Activated naive CD4-positive, alpha-beta T cell (primary cell): Measurements from ENCODE around the gene DHX34.
"Not testable (repeated sequence)": the region's sequence is repeated elsewhere in the genome, so short reads cannot be mapped to it uniquely, and the experiment has no call there.

Experiments used
- DNase-seq, 4 experiments: peaks; one replicate each; lab custom pipeline; 2025; lab: John Stamatoyannopoulos, UW

DHX34 gene

DNA sequence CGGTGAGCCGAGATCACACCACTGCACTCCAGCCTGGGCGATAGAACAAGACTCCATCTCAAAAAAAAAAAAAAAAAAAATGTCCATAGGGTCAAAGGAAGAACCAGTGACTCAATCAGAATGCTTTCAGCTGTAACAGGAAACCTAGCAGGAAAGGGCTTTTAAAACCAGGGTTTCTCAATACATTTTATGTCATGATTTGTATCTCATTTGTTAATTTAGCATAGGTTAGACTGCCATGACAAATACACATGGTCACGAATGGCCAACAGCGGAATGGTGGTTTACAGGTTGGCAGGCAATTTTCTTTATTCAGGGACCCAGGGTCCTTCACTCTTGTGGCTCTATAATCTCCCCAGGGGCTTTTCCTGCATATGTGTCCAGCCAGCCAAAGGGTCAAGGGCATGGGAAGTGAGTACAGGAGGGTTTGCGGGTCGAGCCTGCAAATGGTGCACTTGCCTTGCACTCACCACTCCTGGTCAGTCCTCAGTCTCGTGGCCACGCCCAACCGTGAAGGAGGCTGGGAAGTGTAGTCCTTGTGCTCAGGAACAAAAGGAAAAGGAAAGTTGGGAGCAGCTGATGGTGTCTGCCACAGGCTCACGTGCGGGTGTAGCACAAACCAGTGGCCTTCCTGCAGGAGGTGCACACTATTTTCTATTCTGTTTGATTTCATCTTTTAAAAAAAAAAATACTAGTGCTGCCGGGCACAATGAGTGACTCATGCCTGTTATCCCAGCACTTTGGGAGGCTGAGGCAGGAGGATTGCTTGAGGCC, 14.8 kb downstream of the DHX34 start:
- no peak for DNase-seq

GRCh38 chr19:47365455-47365854, 16.3 kb downstream of the DHX34 start:
- DNase-seq, result not testable (repeated sequence)

DNA sequence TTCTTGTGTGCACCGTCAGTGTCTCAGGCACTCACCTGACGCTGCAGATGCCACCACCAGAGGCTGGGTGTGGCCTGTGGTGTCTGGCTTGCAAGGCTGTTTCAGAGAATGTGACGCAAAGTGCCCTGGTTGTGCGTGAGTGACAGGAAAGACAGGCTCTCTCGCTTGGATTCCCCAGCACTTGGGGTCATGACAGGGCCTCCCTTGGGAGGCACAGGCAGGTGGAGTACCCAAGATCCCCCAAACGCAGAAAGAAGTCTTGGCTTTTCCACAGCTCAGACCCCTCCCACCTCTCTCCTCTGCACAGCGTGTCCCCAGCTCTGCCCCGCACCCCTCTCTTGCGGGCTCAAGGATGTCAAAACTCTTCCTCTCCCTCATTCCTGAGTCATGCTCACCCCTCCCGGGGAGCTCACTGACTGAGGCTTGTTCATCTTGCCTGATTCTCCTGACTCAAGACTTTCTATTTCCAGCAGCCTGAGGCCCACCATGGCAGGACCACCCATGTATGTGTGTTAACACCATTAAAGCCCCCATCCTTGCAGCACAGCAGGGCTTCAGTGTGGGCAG, 21.0 kb downstream of the DHX34 start:
- no peak for DNase-seq

- no peak for DNase-seq
These were observed 22.1 kb downstream of the DHX34 start for GRCh38 chr19:47371261-47371660.

DNA sequence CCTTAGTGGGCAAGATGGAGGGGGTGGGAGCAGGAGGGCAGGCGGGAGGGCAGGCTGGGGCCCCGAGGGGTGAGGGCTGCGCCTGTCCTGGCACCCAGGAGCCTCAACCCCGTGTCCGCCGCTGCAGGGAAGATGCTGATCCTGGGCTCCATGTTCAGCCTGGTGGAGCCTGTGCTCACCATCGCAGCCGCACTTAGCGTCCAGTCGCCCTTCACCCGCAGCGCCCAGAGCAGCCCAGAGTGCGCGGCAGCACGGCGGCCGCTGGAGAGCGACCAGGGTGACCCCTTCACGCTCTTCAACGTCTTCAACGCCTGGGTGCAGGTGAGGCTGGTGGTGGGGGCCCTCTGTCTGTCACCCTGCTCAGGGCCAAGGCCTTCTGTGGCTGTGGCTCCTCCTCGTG, 23.5 kb downstream of the DHX34 start:
- DNase-seq, result no peak

- no peak for DNase-seq
These were observed 24.4 kb downstream of the DHX34 start for GRCh38 chr19:47373246-47374240.

DNA sequence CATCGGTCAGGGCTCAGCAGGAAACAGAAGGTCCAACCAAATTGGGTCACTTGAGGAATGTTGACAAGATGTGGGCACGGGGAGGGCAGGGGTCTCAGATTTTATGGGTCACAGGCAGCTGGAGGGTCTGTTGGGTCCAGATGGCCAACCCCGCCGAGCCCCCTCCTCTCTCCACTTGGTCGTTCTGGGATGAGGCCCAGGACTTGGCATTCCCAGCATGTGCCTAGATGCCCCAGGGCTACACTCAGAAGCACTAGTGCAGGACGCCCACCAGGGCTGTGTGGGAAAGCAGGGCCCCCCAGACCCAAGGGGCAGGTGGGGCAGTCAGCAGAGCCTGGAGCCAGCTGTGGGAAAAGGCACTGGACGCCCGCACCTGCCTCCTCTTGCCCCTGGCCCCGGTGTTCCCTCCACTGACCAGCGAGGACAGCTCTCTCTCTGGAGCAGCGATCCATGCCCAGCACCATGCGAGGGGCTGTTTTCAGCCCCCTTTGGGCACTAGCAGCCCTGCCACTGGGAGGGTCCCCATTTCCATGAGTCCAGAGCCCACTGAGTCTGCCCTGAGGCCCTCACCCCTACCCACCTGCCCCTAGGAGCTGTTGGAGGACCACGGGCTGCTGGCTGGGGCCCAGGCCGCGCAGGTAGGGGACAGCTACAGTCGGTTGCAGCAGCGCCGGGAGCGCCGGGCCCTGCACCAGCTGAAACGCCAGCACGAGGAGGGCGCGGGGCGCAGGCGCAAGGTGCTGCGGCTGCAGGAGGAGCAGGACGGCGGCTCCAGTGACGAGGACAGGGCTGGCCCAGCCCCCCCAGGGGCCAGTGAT, 26.0 kb downstream of the DHX34 start:
- no peak for DNase-seq

- no peak for DNase-seq
These were observed 26.8 kb downstream of the DHX34 start for GRCh38 chr19:47375694-47376588.

DNA sequence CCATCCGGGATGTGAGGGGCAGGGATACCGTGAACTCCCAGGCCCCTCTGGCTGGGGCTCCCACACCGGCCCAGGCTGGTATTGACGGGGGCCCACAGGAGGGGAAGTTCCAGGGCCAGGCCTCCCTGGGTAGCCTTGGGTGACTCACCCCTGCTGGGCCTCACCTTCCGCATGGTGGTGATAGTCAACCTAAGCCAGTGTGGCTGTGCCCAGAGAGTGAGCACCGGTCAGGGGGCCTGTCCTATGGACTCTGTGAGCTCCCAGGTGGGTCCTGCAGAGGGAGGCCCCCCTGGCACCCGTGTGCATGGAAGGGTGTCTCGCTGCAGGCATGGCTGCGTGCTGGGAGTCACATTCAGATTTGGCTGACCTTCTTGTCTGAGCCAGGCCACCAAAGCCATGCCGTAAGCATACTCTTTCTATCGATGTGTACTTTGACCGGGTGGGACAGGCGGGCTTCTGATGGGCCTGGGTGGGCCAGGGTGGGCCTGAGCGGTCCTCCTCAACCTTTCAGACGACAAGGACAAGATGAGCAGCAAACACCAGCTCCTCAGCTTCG, 27.6 kb downstream of the DHX34 start:
- DNase-seq, result no peak

DNA sequence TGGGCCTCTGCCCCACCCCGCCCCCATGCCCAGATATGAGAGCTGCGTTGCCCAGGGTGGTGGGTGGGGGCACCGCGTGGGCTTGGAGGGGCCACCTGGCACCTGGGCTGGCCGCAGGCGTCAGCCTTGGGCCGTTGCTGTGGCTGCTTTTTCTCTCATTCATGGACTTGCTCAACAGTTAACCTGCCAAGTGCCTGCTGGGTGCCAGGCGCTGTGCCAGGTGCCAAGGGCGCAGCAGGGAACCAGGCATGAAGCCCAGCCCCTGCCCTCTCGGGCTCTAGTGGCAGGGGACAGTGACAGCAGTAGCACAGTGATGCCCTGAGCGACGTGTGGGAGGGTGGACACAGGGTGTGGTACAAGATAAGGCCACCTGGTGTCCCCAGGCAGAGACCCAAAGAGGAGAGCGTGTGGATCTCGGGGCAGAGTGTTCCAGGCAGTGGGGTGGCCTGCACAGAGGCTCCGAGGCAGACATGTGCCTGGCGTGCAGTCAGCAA, 28.1 kb downstream of the DHX34 start:
- no peak for DNase-seq

GRCh38 chr19:47377801-47378200, 28.7 kb downstream of the DHX34 start:
- DNase-seq, result no peak

DNA sequence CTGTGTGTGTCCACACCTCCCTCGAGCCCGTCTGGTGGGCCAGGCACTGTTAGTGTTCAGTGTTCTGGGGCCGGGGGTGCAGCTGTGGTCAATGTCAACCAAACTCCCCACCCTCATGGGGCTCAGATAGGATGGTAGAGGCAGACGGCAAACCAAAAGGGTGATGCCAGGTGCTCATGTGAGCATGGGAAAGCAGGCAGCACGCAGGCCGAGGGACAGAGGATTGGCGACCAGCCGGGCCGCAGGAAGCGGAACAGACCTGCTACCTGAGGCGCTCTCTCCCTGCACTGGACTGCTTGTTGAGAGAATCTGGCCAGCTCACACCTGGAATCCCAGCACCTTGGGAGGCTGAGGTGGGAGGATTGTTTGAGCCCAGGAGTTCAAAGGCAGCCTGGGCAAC, 29.1 kb downstream of the DHX34 start:
- DNase-seq, result no peak

DNA sequence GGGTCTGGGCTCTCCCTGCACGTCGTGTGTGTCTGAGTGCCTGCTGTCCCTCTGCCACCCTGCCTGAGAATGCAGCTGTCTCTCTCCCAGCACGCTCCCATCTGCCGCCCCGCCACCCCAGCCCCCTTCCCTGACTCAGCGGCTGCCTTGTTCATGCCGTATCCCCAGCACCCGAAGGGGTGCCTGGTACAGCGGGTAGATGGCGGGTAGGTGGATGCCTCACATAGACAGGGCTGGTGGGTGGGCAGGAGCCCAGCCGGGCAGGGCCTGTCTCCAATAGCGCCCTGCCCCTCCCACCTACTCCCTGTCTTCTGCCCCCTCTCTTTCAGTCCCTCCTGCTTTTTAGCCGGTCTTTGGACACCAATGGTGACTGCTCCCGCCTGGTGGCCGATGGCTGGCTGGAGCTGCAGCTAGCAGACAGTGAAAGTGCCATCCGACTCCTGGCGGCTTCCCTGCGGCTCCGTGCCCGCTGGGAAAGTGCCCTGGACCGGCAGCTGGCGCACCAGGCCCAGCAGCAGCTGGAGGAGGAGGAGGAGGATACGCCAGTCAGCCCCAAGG, 30.3 kb downstream of the DHX34 start:
- no peak for DNase-seq

DNA sequence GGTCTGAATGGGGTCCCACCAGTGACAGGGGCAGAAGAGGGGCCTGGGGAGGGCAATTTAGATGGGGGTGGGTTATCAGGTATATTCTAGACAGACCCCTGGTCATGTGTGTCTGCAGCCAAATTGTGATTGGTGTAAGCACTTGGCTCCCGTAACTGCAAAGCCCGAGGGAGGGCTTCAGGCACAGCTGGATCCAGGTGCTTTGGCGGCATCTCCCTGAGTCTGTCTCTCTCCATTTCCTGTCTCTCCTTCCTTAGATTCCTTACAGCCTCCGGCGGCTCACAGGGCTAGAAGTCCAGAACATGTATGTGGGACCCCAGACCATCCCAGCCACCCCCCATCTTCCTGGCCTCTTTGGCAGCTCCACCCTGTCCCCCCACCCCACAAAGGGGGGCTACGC, 31.4 kb downstream of the DHX34 start:
- no peak for DNase-seq

DNA sequence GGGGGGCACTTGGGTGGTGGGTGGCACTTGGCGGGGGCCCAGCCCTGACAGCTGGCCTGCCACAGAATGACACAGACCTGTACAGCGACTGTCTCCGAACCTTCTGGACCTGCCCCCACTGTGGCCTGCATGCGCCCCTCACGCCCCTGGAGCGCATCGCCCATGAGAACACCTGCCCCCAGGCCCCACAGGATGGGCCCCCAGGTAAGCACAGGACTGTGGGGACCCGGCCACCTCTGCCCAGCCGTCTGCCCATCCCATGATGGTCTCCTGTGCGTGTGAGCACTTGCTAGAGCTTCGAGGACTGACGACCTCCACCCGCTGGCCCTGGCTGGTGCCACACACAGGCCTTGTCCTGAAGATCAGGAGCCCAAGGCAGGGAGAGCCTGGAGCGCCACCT, 32.0 kb downstream of the DHX34 start:
- DNase-seq, result no peak

GRCh38 chr19:47381653-47382279, 32.7 kb downstream of the DHX34 start:
- DNase-seq, result peak in 1 of 4 experiments; percentile 10

DNA sequence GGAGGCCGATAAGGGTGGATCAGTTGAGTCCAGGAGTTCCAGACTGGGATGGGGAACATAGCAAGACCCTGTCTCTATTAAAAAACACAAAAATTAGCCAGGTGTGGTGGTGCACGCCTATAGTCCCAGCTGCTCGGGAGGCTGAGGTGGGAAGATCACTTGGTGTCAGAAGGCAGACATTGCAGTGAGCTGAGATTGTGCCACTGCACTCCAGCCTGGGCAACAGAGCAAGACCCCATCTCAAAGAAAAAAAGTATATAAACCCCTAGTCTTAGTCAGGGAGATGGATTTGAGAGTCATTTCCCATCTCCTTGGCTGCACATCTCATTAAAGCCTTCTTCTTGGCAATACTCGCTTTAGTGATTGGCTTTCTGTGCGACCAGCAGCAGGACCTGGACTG, 34.8 kb downstream of the DHX34 start:
- not testable (repeated sequence) for DNase-seq

DNA sequence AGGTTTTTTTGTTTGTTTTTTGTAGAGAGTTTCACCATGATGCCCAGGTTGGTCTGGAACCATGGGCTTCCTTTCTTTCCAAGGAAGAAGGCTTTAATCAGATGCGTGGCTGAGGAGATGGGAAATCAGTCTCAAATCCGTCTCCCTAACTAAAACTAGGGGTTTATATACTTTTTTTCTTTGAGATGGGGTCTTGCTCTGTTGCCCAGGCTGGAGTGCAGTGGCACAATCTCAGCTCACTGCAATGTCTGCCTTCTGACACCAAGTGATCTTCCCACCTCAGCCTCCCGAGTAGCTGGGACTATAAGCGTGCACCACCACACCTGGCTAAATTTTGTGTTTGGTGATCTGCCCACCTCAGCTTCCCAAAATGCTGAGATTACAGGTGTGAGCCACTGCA, 35.4 kb downstream of the DHX34 start:
- DNase-seq, result not testable (repeated sequence)

DNA sequence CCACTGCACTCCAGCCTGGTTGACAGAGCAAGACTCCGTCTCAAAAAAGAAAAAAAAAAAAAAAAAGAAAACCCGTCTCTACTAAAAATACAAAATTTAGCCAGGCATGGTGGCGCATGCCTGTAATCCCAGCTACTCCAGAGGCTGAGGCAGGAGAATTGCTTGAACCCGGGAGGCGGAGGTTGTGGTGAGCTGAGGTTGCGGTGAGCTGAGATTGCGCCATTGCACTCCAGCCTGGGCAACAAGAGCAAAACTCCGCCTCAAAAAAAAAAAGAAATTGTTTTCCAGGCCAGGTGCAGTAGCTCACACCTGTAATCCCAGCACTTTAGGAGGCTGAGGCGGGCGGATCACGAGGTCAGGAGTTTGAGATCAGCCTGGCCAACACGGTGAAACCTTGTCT, 37.5 kb downstream of the DHX34 start:
- not testable (repeated sequence) for DNase-seq
